K562 (cell line): ENCODE measurements around the gene FOXP4. TPM values are rescaled to one million over a fixed set of nuclear protein-coding genes. Genes with fewer than 3 reads are reported as not detected.

Experiments
- CTBP1 ChIP-seq: fragments of 450-650 bp; IDR thresholded peaks from 2 replicates; pipeline ENCODE4 v1.6.1; 2016; ENCODE audit warnings: borderline replicate concordance
- CXXC5 ChIP-seq: fragments of 250-450 bp; sonication (Bioruptor Pico); IDR thresholded peaks from 2 replicates; pipeline ENCODE4 v1.8.0; 2022; ENCODE audit warnings: inconsistent platforms, mild to moderate bottlenecking, moderate library complexity
- HMGN3 ChIP-seq: IDR thresholded peaks from 2 replicates; pipeline ENCODE4 v1.6.1; 2011; ENCODE audit warnings: borderline replicate concordance, low read depth, mild to moderate bottlenecking, mixed read lengths, low read length; ENCODE audit not compliant: insufficient read length; ENCODE audit errors: extremely low read depth
- HNRNPLL ChIP-seq: fragments of 200-400 bp; formaldehyde crosslinking; IDR thresholded peaks from 2 replicates; pipeline ENCODE4 v1.6.1; 2017; ENCODE audit warnings: low read length, low read depth, mild to moderate bottlenecking; ENCODE audit not compliant: poor library complexity, severe bottlenecking
- PHF8 ChIP-seq: fragments of 200-600 bp; sonication (generic); IDR thresholded peaks from 2 replicates; pipeline ENCODE4 v1.6.1; 2012; ENCODE audit warnings: mixed run types, mild to moderate bottlenecking, inconsistent platforms, low read length, moderate library complexity, borderline replicate concordance
- RBFOX2 ChIP-seq: fragments of 200-400 bp; formaldehyde crosslinking; IDR thresholded peaks from 2 replicates; pipeline ENCODE4 v1.6.1; 2017; ENCODE audit warnings: low read depth, mild to moderate bottlenecking, low read length, moderate library complexity
- REST ChIP-seq, 2 experiments: fragments of 450-650 bp; formaldehyde crosslinking in 1 of 2; IDR thresholded peaks; 2 replicates each; pipeline versions ENCODE4 v1.4.0 to v1.6.1; 2014 to 2020; ENCODE audit warnings: mild to moderate bottlenecking in 2 of 2, borderline replicate concordance in 1 of 2, low read depth in 1 of 2
- THAP7 ChIP-seq: fragments of 250-450 bp; sonication (Bioruptor Pico); IDR thresholded peaks from 2 replicates; pipeline ENCODE4 v1.5.0; 2021
- ZNF263 ChIP-seq: sonication (generic); formaldehyde crosslinking; IDR thresholded peaks from 2 replicates; pipeline ENCODE4 v1.8.0; 2022; ENCODE audit warnings: mild to moderate bottlenecking, missing genetic modification reagents, borderline replicate concordance
- polyA plus RNA-seq, 8 experiments: library from polyadenylated mRNA; depleted of rRNA in 4 of 8; stranded (reverse) in 5 of 8; unstranded in 3 of 8; fragments of >200 nt; fragmentation: Nextera tagmentation in 2 of 8; fragmentation: Illumina TruSeq in 1 of 8; extraction: Ambion mirVana in 2 of 8; extraction: Trizol in 1 of 8; gene quantifications; 2 replicates each; pipeline versions ENCODE4 v1.2.1 to v1.2.3, GENCODE V29; 2011 to 2014; ENCODE audit warnings: inconsistent platforms in 1 of 8, missing spikeins in 1 of 8
- total RNA-seq, 7 experiments: library from RNA; depleted of rRNA in 6 of 7; stranded (reverse); fragments of >200 nt in 6 of 7; fragmentation: Illumina TruSeq in 2 of 7; extraction: Trizol in 2 of 7; gene quantifications; 2 replicates each; pipeline versions ENCODE4 v1.2.1 to v1.2.3, GENCODE V29; 2011 to 2021; ENCODE audit warnings: low replicate concordance in 1 of 7
- TF ChIP-seq, protein P1 (sequence below): fragments of 250-450 bp; sonication (Bioruptor Pico); IDR thresholded peaks from 2 replicates; pipeline ENCODE4 v1.8.0; 2021; ENCODE audit warnings: borderline replicate concordance, mild to moderate bottlenecking, moderate library complexity; ENCODE audit not compliant: poor library complexity, severe bottlenecking
- TF ChIP-seq, protein P2 (sequence below): fragments of 250-450 bp; sonication (Bioruptor Pico); IDR thresholded peaks from 2 replicates; pipeline ENCODE4 v1.9.0; 2021; ENCODE audit warnings: mild to moderate bottlenecking
- TF ChIP-seq, protein P3 (sequence below): fragments of 450-650 bp; IDR thresholded peaks from 2 replicates; pipeline ENCODE4 v1.6.1; 2016; ENCODE audit warnings: borderline replicate concordance

Gene FOXP4
- total and polyA plus RNA-seq, 9 of the 15 experiments (the other 6 are each of a cell fraction or from before 2014, with no cell fraction given), result 0.11 to 29.4 (median 2.3) TPM

DNA sequence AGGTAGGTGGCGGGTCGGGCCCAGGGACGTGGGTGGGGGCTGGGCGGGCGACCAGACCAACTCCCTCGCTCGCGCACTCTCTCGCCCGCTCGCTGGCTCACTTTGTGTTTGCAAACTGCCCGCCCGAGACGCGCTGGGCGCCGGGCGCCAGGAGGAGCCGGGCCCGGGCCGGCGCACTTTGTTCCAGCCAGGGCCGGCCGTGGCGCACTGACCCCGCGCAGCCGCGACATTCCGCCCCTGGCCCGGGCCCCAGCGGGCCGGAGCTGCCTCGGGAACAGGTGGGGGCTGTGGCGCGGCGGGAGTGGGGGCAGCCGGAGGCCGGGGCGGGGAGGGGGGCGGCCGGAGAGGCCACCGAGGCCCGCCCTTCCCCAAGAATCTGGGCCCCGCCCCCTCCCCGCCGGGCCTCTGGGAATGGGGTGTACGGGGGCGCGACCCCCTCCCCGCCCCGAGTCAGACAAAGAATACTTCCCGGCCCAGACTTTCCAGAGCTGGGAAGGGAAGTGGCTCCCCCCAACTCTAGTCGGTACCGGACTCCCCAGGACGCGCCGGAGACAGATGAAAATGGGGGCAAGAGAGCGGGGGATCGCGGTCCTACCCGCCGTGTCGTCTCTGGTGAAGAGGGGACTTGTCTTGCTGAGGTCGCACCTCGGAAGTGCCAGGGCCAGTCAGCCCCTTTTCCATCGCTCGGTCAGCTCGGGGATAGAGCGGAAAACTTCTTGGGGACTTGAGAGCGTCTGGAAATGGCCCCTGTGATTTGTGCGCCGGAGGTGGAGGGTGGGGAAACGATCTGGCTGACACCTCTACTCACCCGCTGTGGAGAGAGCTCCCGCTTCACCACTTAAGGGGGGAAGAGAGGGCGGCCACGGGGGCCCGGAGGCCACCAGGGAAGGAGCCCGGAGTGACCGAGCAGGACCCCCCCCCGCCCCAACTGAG lies 951 bp downstream of the FOXP4 start (continued):
- TF ChIP-seq CTBP1, result peak; percentile 68; the same call in 1 of the 2 replicates
- TF ChIP-seq THAP7 (CRISPR knock-in tag), result no peak
- TF ChIP-seq, protein P1, sequence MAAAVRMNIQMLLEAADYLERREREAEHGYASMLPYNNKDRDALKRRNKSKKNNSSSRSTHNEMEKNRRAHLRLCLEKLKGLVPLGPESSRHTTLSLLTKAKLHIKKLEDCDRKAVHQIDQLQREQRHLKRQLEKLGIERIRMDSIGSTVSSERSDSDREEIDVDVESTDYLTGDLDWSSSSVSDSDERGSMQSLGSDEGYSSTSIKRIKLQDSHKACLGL, result no peak
- 0 out of 2 replicates have a peak, but pooled peaks have one; percentile 37 for TF ChIP-seq CXXC5 (CRISPR knock-in tag)
- TF ChIP-seq, protein P2, sequence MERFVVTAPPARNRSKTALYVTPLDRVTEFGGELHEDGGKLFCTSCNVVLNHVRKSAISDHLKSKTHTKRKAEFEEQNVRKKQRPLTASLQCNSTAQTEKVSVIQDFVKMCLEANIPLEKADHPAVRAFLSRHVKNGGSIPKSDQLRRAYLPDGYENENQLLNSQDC, result no peak
- TF ChIP-seq HNRNPLL, result peak; percentile 5
- peak; percentile 25 for TF ChIP-seq HMGN3
- 0 out of 2 replicates have a peak, but pooled peaks have one; percentile 30 for TF ChIP-seq RBFOX2
- TF ChIP-seq, protein P3, sequence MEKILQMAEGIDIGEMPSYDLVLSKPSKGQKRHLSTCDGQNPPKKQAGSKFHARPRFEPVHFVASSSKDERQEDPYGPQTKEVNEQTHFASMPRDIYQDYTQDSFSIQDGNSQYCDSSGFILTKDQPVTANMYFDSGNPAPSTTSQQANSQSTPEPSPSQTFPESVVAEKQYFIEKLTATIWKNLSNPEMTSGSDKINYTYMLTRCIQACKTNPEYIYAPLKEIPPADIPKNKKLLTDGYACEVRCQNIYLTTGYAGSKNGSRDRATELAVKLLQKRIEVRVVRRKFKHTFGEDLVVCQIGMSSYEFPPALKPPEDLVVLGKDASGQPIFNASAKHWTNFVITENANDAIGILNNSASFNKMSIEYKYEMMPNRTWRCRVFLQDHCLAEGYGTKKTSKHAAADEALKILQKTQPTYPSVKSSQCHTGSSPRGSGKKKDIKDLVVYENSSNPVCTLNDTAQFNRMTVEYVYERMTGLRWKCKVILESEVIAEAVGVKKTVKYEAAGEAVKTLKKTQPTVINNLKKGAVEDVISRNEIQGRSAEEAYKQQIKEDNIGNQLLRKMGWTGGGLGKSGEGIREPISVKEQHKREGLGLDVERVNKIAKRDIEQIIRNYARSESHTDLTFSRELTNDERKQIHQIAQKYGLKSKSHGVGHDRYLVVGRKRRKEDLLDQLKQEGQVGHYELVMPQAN, result no peak
- TF ChIP-seq ZNF263 (CRISPR knock-in tag), result peak; percentile 15; the same call in 1 of the 2 replicates
- TF ChIP-seq PHF8, result peak; percentile 34; the same call in 1 of the 2 replicates
- TF ChIP-seq REST (IDR thresholded peaks at IDR 0.05; ENCODE audit: borderline replicate concordance), result peak; percentile 22; the same call in 1 of the 2 replicates
- TF ChIP-seq REST (CRISPR knock-in tag; IDR thresholded peaks at IDR 0.05; ENCODE audit: low read depth), result no peak
